GM18867 (cell line): Measurements from ENCODE around the gene IGDCC3.

Experiments used
- ATAC-seq: cut with Tn5 transposase; IDR thresholded peaks from one replicate; pipeline ENCODE4 v1.9.1; 2021; ENCODE audit warnings: mild to moderate bottlenecking, moderate library complexity; ENCODE audit not compliant: unreplicated experiment

IGDCC3 gene

DNA sequence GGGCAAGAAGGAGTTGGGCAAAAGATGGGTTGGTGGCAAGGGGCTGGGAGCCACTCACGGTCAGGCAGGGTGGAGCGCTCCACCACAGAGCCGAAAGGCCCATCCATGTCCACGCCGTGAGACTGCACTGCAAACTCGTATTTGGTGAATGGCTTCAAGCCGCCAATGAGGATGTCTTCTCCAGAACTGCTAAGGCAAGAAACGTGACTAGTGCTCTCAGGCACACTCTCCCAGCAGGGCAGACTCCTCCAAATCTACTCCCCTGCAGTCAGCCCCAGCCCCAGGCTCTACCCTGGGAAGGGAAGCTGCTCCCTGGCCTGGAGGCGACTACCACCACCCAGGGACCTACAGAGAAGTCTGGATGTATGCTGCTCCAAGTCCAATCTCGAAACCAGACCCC, 11.4 kb upstream of the IGDCC3 start:
- ATAC-seq = no peak

DNA sequence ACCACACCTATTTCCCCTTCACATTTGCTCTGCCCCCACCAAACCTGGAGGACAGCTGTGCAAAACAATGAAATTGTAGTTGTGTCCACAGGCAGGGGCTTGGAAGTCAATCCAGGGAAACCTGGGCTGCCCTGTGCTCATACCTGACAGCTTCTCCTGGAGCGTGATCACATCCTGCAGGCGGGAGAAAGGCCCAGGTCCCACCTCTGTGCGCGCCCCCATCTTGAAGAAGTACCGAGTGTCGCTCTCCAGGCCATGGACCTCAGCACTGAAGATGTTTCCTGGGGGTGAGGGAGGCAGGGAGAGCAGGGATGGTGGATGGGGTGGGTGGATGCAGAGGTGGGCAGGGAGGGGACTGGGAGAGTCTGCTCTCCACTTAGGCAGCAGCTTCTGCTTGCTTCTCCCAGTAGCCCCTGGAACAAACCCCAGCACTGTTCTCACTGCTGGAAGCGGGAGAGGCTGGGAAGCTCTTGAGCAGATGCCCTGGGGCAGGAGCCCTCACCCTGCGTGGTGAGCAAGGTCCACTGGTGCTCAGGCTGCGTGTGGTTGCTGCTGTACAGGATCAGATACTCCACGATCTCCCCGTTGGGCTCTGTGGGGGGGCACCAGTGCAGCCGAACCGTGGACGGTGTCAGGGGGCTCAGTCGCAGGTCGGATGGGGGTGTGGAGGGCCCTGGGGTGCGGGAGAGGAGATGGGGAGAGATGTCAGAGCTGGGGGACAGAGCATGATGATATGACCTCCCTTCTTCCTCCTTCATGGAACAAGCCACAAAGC, 10.7 kb upstream of the IGDCC3 start:
- ATAC-seq = no peak

DNA sequence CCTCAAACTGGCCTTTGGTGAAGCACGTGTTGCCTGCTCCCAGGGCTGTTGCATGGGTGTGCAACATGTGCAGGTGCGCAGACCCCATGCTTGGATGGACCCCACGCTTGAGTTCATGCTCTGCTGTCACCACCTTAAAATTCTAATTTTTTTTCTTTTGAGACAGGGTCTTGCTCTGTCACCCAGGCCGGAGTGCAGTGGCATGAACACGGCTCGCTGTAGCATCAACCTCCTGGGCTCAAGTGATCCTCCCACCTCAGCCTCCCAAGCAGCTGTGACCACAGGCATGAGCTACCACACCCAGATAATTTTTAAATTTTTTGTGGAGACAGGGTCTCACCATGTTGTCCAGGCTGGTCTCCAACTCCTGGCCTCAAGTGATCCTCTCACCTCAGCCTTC, 9.1 kb upstream of the IGDCC3 start:
- no peak for ATAC-seq

DNA sequence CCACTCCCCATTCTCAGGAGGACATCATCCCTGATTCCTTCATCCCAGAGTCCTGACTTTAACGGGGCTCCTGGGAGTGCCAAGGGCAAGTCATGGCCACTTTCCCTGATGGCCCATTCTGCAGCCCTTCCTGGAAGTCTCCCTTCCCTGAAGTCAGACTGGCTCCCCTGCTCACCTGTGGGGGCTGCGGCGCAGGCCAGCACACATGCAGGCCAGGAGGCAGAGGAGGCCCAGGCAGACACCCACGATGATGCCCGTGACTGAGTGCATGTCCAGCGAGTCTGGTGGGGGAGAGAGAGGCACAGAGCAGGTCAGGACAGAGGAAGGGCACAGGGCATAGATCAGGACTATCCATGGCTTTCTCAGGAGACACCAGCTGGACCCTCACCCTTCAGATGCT, 8.6 kb upstream of the IGDCC3 start:
- ATAC-seq = no peak

DNA sequence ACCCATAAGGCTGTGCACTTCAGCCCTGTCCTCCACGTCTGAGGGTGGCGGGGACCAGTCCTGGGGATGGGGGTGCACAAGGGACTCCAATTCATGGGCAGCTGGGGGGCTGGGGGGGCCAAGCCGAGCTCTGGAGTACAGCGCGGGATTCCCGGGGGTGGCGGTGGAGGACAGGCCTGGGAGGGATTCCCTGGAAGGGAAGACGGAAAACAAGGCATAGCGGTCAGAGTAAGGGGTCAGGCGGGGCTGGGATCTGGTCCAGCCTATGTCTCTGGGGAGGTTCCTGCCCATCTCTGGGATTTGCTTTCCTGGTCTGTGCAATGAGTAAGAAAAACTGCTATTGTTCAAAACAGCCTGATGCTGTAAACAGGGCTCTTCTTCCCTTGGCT, 8.1 kb upstream of the IGDCC3 start:
- ATAC-seq = no peak

DNA sequence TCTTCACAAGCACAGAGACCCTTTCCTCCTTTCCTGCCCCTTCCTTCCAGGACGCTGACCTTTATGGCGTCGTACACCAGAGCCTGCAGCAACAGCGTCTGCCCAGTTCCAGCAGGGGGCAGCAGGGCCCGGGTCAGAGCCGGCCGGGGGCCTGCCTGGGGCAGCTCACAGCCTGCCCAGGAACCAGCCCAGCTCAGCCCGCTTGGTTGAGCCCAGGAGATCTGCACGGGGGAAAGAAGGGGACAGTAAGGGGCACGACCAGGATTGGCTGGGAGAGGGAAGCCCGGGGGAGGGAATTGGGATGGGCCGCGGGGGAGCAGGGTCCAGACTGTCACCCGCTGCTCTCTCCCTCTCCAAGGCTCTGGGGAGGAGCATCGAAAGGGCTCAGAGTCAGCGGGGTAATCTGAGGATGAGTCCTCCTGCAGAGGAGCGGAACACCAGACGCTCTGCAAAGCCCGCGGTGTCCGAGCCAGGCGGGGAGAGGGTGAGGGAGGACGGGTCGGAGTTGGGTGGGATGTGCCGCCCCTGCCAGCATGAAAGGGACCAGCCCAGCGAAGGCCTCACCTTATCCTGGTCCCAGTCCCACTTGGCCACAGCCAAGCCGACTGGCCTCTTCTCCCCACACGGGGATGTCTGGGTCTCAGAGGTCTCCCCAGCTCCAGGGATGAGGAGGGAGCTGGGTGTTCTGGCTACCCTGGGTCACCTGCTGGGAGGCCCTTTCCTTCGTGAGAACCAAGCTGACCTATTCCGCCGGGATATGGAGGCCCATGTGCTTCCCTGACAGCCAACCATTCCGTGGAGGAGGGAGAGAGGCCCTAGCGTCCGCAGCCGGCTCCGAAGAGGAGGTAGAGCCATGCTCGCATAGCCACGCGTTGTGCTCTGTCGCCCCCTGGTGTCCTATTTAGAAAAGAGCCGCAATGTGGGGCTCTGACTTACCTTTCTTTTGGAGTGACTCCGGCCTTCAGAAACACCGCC, 7.4 kb upstream of the IGDCC3 start:
- ATAC-seq = peak; percentile 62

DNA sequence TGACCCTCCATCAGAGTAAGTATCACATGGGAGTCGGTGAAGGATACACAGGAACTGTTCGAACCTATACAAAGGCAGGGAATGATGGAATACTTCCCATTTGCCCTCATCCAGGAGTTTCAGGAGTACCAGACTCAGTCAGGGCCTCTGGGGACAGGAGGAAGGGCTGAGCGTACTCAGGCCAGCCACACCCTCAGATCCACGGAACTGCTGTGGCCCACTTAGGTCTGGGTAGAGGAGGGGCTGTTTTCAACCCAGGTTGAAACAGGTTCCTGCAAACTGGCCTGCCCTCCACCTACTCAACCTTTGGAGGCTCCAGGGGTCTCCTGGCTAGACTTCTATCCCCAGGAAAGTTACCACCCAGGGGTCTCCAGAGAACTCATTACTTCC, 6.7 kb upstream of the IGDCC3 start:
- ATAC-seq = no peak

DNA sequence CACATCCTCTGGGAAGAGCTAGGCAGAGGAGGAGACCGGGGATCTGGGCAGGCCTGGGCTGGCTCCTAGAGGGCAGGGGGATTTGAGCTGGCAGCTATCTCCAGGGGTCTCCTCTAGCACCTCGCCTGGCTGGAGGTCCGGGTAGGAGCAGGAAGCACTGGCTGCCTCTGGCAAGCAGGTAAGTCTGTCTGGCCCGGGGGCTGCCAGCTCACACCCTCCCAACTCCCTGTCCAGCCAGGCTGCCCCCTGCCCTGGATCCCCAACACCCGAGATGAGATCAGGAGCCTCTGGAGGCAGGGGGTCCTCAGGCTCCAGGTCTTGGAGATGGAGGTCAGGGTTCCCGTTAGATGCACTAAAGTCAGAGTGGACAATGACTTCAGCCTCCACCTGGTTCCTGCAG, 6.2 kb upstream of the IGDCC3 start:
- ATAC-seq = no peak

DNA sequence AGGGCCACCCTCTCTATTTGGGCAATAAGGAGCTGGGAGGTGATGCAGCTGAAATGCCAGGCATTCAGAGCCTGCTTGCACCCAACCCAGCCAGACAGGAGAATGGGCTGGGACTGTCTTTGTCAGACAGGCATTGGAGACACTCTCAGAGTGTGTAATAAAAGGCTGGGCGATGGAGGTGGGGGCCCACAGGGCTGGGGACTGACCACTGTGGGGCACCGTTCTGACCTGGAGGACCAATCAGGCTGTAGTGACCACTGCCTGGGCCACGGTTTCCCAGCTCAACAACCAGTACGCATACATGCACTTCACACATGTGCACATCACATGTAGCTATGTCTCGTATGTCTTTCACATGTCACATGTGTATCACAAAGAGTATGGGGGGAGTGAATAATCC, 5.7 kb upstream of the IGDCC3 start:
- no peak for ATAC-seq

DNA sequence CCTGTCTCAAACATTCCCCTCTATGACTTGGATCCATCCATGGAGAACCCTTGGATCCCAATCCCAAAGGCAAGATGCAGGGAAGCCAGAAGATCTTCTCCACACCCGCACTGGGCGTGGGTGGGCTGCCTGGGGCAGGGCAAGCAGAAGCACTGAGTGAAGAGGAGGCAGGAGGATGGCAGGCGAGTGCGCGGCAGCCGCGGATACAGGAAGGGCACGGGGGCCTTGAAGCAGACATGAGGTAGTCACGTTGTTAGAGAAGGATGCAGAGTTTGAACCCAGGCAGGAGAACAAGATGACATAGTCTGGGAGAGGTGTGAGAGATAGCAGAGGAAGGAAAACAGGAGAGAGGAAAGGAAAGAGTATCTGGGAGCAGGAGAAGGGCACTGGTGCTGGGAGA, 5.1 kb upstream of the IGDCC3 start:
- ATAC-seq = no peak

DNA sequence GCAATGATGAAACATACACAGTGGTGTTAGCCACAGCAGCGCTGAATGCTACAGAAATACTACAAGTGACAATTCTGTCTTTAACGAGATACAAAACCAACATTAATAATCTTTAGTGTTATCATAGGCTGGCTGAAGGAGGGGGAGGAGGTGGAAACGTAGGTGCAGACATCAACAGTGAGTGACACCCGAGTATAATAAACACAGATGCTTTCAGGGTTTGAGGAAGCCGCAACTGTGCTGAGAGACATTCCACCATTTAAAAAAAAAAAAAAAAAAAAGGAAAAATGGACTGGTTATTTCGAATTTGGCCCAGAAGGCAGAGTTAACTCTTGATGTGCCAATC, 4.3 kb upstream of the IGDCC3 start:
- ATAC-seq = no peak

DNA sequence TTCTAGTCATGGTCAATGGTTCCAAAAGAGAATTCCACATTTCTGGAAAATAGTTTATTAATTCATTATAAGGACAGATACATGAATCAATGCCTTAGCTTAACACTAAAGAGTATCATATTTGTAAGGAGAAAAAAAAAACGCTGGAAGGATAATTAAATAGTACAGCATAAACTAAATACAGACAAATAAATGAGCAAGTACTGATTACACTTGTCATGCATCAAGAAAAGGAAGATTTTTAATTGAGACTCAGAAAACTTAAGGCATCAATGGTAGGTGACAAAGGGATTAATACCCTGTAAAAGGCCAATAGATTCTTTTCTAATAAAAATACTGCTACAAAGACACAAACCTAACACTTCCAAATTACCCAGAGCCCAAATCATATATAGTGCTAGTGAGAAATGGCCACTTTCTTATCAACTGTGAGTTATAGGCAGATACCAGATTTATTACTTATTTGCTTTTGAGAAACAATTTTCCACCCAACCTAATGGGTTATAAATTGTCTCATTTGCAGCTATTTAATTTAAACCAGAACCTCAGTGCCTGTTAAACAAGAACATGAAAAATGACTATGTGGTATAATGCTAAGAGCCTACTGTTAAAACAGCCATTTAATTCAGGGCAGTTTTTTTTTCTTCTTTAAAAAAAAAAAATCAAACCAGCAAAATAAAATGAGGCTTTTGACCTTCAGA, 3.8 kb upstream of the IGDCC3 start:
- ATAC-seq = no peak

DNA sequence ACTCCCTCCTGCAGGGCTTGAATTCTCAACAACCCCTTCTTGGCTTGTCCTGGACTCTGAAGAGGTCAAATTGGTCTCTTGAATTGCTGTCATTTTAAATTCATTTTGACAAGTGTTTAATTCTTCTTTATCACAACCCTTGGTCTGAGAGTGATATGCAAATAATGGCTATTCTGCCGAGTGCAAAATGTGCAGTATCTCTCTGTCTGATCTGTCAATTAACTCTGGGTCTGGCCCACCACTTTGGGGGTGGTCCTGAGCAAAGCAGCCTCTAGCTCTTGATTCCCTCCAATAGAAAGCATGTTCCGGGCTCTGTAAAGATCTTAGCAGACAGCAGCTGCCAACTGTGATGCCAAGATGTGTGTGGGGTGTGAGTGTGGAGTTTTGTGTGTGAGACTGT, 2.2 kb upstream of the IGDCC3 start:
- no peak for ATAC-seq

DNA sequence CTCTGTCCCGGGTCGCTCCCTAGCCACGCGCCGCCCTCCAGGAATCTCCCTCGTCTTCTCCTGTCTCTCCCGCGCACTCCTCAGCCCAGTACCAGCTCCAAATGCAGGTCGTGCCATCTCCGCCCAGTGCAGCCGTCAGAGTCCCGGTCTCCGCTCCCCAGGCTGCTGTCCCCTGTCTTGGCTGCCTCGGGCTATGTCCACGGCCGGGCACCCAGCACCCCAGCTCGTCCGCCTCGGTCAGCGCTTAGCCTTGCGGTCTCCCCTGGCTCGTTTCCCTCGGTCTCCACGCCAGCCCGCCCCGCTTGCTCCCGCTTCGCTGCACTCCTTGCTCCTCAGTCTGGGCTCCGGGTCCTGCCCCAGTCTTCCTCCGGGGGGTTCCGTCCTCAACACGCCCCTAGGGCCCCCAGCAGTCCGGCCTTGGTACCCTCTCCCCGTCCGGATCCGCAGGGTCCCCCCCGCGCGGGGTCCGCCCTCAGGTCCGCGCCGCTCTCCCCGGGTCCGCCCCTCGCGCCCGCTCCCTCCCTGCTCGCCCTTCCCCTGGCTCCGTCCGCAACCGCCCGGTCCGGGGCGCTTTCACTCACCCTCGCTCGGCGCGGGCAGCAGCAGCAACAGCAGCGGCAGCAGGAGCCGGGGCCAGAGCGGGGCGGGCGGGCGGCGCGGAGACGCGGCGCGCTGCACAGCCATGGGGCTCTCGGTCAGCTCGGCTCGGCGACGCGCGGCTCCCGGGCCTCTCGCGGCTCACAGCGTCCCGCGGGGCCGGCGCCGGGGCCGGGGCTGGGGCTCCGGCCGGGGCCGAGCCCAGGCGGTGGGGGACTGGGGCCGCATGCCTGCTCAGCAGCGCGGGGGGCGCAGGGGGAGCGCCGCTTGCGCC, 462 bp downstream of the IGDCC3 start:
- ATAC-seq = no peak

DNA sequence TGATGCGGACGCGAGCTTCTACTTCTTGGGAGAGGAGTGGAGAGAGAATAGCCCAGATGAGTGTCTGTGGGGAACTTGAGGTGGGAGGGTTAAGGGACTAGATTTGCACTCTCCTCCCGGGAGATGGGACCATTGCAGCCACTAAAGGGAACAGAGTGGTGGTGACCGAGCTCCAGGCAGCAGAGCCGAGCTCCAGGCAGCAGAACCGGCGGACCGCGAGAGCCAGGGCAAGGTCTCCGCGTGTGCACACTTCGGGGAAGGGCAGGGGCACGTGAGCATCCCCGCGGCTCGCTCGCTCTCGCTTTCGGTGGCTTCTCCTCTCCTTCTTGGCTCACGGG, 1.1 kb downstream of the IGDCC3 start:
- no peak for ATAC-seq

DNA sequence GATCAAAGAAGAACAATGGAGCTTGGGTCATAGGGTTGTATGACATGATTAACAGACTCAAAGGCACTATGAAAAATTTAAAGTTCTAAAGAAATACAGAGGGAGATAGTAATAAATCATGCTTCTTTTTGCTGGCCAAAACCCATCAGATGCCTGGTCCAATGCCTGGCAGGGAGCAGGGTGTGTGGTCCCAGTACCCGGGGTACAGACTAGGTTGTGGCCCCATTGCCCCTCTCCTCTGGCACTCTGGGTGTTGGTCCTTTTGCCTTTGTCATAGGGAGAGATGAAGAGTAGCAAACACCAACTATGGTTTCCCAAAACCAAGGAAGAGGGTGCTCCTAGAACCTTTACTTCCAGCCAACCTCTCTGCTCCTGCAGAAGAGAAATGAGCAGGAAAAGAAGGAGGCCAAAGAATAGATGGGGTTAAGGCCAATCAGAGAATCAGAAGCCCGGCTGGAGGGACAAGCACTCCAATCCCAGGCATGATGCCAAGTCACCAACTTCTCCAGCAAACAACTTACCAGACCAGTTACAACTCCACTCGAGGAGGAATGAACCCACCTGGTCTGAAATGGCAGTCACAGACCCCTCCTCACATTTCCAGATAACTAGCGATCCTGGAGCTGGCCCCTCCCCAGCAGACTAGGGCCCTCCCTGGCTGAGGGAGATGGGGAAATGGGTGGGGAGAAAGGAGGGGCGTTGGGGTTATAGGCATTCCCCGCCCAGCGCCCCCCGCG, 1.8 kb downstream of the IGDCC3 start:
- ATAC-seq = no peak

DNA sequence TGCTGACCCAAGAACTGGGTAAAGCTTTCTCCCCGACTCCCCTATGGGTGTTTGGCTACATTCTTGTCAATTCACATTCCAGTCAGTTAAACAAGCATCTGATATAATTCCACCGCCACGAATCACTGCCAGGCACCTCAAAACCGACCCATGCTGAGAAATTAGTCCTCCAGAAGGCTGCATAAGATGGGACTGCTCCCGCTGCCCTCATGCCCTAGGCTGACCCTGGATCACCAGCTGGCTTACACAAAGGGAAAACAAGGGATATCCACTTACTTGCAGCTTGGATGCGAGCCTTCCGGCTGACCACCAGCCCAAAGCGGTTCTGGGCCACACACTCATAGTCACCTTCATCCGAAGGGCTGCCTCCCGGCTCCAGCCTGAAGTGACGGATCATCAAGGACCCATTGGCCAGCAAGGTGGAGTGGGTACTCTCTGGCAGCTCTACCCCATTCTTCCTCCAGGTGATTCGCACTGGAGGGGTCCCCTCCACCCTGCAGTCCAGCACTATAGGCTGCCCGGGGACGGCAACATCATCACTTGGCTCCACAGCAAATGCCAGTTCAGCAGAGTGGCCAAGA, 2.9 kb downstream of the IGDCC3 start:
- no peak for ATAC-seq

DNA sequence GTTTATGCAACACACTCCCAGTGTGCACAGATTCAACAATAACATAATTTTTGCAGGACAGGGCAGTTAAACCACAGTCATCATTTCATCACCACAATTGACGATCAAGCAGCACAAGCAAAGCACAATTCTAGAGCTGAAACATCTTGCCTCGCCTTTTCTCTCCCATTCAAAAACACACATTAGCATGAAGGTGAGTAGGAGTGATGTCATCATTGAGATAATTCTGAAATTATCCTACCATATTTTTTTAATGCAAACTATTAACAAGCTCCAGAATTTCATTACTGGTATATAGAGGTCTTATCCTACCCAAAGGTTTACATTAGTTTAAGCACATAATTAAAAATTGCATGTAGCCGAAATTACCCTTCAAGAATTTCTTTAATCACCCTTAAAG, 3.5 kb downstream of the IGDCC3 start:
- ATAC-seq = no peak

DNA sequence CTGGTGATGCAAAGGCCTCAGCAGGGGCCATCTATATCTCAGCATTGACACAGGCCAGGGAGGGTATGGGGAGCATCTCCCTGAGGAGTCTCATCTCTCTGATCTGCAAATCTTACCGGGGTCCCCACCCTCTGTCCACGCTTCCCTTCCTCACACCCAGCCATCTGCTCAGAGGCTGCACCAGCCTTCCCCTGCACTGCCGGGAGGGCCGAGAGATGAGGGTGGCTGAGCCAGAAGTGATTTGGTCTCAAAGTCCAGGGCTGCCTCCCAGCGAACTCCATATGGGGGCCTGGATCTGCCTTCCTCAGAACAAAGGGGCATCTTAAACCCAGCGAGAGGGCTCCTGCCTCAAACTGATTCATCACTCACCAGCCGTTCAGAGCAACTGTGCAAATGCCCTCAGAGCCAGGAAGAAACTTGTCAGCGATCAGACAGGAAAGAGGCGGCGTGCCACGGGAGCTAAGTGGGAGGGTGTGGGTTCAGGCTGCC, 4.6 kb downstream of the IGDCC3 start:
- no peak for ATAC-seq

DNA sequence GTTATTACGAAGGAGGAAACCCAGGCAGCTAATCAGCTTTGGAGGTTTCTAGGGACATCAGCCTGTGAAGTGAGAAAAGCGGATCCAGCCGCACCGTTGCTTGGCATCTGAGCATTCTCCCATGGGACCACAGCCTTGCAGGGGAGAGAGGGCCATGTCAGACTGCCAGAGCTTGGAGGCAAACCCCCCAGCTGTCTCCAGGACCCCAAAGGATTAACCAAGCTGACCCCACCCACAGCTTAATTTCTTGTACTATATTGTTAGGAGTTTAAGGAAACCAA, 5.1 kb downstream of the IGDCC3 start:
- no peak for ATAC-seq
